ENCODE measurements around the gene ZDHHC3.

- no peak for TF ChIP-seq POLR2A (IDR thresholded peaks at IDR 0.05)
- TF ChIP-seq, protein P1, sequence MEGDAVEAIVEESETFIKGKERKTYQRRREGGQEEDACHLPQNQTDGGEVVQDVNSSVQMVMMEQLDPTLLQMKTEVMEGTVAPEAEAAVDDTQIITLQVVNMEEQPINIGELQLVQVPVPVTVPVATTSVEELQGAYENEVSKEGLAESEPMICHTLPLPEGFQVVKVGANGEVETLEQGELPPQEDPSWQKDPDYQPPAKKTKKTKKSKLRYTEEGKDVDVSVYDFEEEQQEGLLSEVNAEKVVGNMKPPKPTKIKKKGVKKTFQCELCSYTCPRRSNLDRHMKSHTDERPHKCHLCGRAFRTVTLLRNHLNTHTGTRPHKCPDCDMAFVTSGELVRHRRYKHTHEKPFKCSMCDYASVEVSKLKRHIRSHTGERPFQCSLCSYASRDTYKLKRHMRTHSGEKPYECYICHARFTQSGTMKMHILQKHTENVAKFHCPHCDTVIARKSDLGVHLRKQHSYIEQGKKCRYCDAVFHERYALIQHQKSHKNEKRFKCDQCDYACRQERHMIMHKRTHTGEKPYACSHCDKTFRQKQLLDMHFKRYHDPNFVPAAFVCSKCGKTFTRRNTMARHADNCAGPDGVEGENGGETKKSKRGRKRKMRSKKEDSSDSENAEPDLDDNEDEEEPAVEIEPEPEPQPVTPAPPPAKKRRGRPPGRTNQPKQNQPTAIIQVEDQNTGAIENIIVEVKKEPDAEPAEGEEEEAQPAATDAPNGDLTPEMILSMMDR (IDR thresholded peaks at IDR 0.05), result no peak
Observed at GRCh38 chr3:44942202-44942921, 33.6 kb downstream of the ZDHHC3 start.
